WTC11 (cell line): Measurements from ENCODE around the gene ZMIZ1. TPM values are rescaled to one million over a fixed set of nuclear protein-coding genes. Genes with fewer than 3 reads are reported as not detected.

ENCODE experiments used
- ATAC-seq: fragments of 200-7000 bp; cut with Tn5 transposase; 2 replicates; pipeline ENCODE4 v1.10.0; 2021; ENCODE audit warnings: mild to moderate bottlenecking, moderate library complexity
- CTCF ChIA-PET: fragments of 300-600 bp; sonication (Branson Sonifier 250); formaldehyde crosslinking; loops from one replicate; lab custom pipeline; 2021; ENCODE audit warnings: antibody characterized with exemption; lab: Charles Lee
- POLR2A ChIA-PET: fragments of 350-600 bp; sonication (Branson Sonifier 250); formaldehyde crosslinking; loops from one replicate; lab custom pipeline; 2021; ENCODE audit warnings: antibody characterized with exemption; lab: Charles Lee
- DNase-seq: peaks from one replicate; pipeline ENCODE4 v3.0.0; 2021; ENCODE audit warnings: low spot score
- H3K27ac Mint-ChIP-seq: 2 replicates; pipeline ENCODE4 v1.8.0; 2021; ENCODE audit warnings: mixed read lengths
- H3K27me3 Mint-ChIP-seq: 2 replicates; pipeline ENCODE4 v1.8.0; 2021; ENCODE audit warnings: low read depth, mild to moderate bottlenecking, moderate library complexity, mixed read lengths
- H3K36me3 Mint-ChIP-seq: 2 replicates; pipeline ENCODE4 v1.8.0; 2021; ENCODE audit warnings: mixed read lengths
- H3K4me1 Mint-ChIP-seq: 2 replicates; pipeline ENCODE4 v1.8.0; 2022; ENCODE audit warnings: mixed read lengths
- H3K4me3 Mint-ChIP-seq: 2 replicates; pipeline ENCODE4 v1.8.0; 2021; ENCODE audit warnings: mild to moderate bottlenecking, moderate library complexity, mixed read lengths
- H3K9me3 Mint-ChIP-seq: 2 replicates; pipeline ENCODE4 v1.8.0; 2021; ENCODE audit warnings: mixed read lengths
- E2F4 ChIP-seq: sonication (generic); formaldehyde crosslinking; IDR thresholded peaks from 2 replicates; pipeline ENCODE4 v1.8.1; 2022; ENCODE audit warnings: low read depth, mild to moderate bottlenecking, moderate library complexity, missing genetic modification reagents, borderline replicate concordance
- JAZF1 ChIP-seq: fragments of 250-450 bp; sonication (Bioruptor Pico); IDR thresholded peaks from 2 replicates; pipeline ENCODE4 v1.9.0; 2021; ENCODE audit warnings: moderate library complexity, mild to moderate bottlenecking, inconsistent platforms
- NFYB ChIP-seq: sonication (generic); formaldehyde crosslinking; conservative IDR thresholded peaks from 2 replicates; pipeline ENCODE4 v1.8.0; 2022; ENCODE audit warnings: low read depth, missing genetic modification reagents
- SMAD3 ChIP-seq: sonication (generic); formaldehyde crosslinking; IDR thresholded peaks from 2 replicates; pipeline ENCODE4 v1.8.0; 2022; ENCODE audit warnings: missing genetic modification reagents, mild to moderate bottlenecking, borderline replicate concordance
- SMAD4 ChIP-seq: sonication (generic); formaldehyde crosslinking; IDR thresholded peaks from 2 replicates; pipeline ENCODE4 v1.8.0; 2022; ENCODE audit warnings: mild to moderate bottlenecking, missing genetic modification reagents
- TEAD1 ChIP-seq: sonication (generic); formaldehyde crosslinking; IDR thresholded peaks from 2 replicates; pipeline ENCODE4 v1.8.0; 2022; ENCODE audit warnings: mild to moderate bottlenecking, missing genetic modification reagents
- ZNF263 ChIP-seq: sonication (generic); formaldehyde crosslinking; IDR thresholded peaks from 2 replicates; pipeline ENCODE4 v1.8.1; 2022; ENCODE audit warnings: low read depth, mild to moderate bottlenecking, moderate library complexity, missing genetic modification reagents
- ZNF416 ChIP-seq: fragments of 250-450 bp; sonication (Bioruptor Pico); IDR thresholded peaks from 2 replicates; pipeline ENCODE4 v1.9.0; 2021; ENCODE audit warnings: mild to moderate bottlenecking, inconsistent platforms
- total RNA-seq: library from RNA; stranded (reverse); gene quantifications from 3 replicates; pipeline ENCODE4 v1.2.3, GENCODE V29; 2021
- TF ChIP-seq, protein P1 (sequence below): sonication (generic); formaldehyde crosslinking; IDR thresholded peaks from 2 replicates; pipeline ENCODE4 v1.8.0; 2023; ENCODE audit warnings: missing genetic modification reagents, mild to moderate bottlenecking, borderline replicate concordance
- TF ChIP-seq, protein P2 (sequence below): sonication (generic); formaldehyde crosslinking; IDR thresholded peaks from 2 replicates; pipeline ENCODE4 v1.8.0; 2022; ENCODE audit warnings: missing genetic modification reagents
- TF ChIP-seq, protein P3 (sequence below): sonication (generic); formaldehyde crosslinking; IDR thresholded peaks from 2 replicates; pipeline ENCODE4 v1.8.1; 2023; ENCODE audit warnings: mild to moderate bottlenecking, missing genetic modification reagents, moderate library complexity
- TF ChIP-seq, protein P4 (sequence below): sonication (generic); formaldehyde crosslinking; IDR thresholded peaks from 2 replicates; pipeline ENCODE4 v1.8.1; 2022; ENCODE audit warnings: mild to moderate bottlenecking, moderate library complexity, missing genetic modification reagents

The ZMIZ1 gene
- total RNA-seq, 1 experiment from 2014 or later, result 44.4 TPM

DNA sequence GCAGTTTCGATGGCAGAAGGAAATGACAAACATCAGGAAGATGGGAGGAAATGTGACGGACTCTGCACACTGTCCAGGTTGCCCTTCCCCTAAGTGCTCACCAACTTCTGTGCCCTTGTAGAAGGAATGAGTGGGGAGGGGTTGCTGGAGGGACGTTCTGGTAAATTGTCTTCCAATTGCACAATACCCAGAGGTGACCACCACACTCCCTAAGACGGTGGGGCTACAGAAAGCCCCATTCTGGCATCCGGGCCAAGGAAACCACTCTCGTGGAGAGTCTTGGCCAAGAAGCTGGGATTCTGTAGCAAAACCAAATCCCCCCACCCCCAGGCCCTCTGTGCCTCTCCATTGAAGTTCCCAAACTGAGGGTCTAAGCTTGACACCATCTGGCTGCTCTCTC lies 37.1 kb downstream of the ZMIZ1 start:
- CTCF ChIA-PET, result interaction anchor here (0.9 to 2.1 kb wide), 6 partner anchors 9 to 89 kb away, joined by 3 to 7 read pairs (median 4); no protein-coding TSS in a partner anchor
- H3K4me3 Mint-ChIP-seq, result no peak overlapping the region
- 0 out of 2 replicates have a peak overlapping the region, but pooled peaks have one; percentile 50 for H3K27ac Mint-ChIP-seq
- H3K4me1 Mint-ChIP-seq, result peaks cover 71% of the 10 kb centered on the region
- no peaks in the 10 kb centered on the region for H3K9me3 Mint-ChIP-seq
- POLR2A ChIA-PET, result no interaction called here
- no peaks in the 10 kb centered on the region for H3K27me3 Mint-ChIP-seq
- TF ChIP-seq ZNF416 (CRISPR knock-in tag), result no peak
- no peak for TF ChIP-seq NFYB (CRISPR knock-in tag)
- TF ChIP-seq TEAD1, result no peak
- TF ChIP-seq, all 79 proteins: peak for 0
- DNase-seq, result no peak
- no peak for ATAC-seq
- no peaks in the 10 kb centered on the region for H3K36me3 Mint-ChIP-seq

GRCh38 chr10:79106256-79107050 lies 37.7 kb downstream of the ZMIZ1 start:
- Mint-ChIP-seq H3K4me3 (no peak overlapping the region), H3K36me3 (no peaks in the 10 kb centered on the region), H3K4me1 (peaks cover 64% of the 10 kb centered on the region), H3K27ac (peak overlapping the region; percentile 50), H3K9me3 (no peaks in the 10 kb centered on the region), H3K27me3 (no peaks in the 10 kb centered on the region)
- ChIA-PET CTCF (interaction anchor here (0.7 to 2.1 kb wide), 6 partner anchors 9 to 88 kb away, joined by 3 to 7 read pairs (median 4); no protein-coding TSS in a partner anchor), POLR2A (no interaction called here)
- no peak for ATAC-seq
- TF ChIP-seq SMAD4 (CRISPR knock-in tag) (no peak), TEAD1 (no peak), ZNF263 (CRISPR knock-in tag) (no peak), JAZF1 (CRISPR knock-in tag) (no peak), SMAD3 (CRISPR knock-in tag) (no peak), E2F4 (CRISPR knock-in tag) (no peak)
- TF ChIP-seq, protein P1, sequence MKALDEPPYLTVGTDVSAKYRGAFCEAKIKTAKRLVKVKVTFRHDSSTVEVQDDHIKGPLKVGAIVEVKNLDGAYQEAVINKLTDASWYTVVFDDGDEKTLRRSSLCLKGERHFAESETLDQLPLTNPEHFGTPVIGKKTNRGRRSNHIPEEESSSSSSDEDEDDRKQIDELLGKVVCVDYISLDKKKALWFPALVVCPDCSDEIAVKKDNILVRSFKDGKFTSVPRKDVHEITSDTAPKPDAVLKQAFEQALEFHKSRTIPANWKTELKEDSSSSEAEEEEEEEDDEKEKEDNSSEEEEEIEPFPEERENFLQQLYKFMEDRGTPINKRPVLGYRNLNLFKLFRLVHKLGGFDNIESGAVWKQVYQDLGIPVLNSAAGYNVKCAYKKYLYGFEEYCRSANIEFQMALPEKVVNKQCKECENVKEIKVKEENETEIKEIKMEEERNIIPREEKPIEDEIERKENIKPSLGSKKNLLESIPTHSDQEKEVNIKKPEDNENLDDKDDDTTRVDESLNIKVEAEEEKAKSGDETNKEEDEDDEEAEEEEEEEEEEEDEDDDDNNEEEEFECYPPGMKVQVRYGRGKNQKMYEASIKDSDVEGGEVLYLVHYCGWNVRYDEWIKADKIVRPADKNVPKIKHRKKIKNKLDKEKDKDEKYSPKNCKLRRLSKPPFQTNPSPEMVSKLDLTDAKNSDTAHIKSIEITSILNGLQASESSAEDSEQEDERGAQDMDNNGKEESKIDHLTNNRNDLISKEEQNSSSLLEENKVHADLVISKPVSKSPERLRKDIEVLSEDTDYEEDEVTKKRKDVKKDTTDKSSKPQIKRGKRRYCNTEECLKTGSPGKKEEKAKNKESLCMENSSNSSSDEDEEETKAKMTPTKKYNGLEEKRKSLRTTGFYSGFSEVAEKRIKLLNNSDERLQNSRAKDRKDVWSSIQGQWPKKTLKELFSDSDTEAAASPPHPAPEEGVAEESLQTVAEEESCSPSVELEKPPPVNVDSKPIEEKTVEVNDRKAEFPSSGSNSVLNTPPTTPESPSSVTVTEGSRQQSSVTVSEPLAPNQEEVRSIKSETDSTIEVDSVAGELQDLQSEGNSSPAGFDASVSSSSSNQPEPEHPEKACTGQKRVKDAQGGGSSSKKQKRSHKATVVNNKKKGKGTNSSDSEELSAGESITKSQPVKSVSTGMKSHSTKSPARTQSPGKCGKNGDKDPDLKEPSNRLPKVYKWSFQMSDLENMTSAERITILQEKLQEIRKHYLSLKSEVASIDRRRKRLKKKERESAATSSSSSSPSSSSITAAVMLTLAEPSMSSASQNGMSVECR (CRISPR knock-in tag), result no peak
- TF ChIP-seq, protein P2, sequence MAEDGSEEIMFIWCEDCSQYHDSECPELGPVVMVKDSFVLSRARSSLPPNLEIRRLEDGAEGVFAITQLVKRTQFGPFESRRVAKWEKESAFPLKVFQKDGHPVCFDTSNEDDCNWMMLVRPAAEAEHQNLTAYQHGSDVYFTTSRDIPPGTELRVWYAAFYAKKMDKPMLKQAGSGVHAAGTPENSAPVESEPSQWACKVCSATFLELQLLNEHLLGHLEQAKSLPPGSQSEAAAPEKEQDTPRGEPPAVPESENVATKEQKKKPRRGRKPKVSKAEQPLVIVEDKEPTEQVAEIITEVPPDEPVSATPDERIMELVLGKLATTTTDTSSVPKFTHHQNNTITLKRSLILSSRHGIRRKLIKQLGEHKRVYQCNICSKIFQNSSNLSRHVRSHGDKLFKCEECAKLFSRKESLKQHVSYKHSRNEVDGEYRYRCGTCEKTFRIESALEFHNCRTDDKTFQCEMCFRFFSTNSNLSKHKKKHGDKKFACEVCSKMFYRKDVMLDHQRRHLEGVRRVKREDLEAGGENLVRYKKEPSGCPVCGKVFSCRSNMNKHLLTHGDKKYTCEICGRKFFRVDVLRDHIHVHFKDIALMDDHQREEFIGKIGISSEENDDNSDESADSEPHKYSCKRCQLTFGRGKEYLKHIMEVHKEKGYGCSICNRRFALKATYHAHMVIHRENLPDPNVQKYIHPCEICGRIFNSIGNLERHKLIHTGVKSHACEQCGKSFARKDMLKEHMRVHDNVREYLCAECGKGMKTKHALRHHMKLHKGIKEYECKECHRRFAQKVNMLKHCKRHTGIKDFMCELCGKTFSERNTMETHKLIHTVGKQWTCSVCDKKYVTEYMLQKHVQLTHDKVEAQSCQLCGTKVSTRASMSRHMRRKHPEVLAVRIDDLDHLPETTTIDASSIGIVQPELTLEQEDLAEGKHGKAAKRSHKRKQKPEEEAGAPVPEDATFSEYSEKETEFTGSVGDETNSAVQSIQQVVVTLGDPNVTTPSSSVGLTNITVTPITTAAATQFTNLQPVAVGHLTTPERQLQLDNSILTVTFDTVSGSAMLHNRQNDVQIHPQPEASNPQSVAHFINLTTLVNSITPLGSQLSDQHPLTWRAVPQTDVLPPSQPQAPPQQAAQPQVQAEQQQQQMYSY (CRISPR knock-in tag), result no peak
- TF ChIP-seq, protein P3, sequence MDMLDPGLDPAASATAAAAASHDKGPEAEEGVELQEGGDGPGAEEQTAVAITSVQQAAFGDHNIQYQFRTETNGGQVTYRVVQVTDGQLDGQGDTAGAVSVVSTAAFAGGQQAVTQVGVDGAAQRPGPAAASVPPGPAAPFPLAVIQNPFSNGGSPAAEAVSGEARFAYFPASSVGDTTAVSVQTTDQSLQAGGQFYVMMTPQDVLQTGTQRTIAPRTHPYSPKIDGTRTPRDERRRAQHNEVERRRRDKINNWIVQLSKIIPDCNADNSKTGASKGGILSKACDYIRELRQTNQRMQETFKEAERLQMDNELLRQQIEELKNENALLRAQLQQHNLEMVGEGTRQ (CRISPR knock-in tag), result no peak
- TF ChIP-seq, protein P4, sequence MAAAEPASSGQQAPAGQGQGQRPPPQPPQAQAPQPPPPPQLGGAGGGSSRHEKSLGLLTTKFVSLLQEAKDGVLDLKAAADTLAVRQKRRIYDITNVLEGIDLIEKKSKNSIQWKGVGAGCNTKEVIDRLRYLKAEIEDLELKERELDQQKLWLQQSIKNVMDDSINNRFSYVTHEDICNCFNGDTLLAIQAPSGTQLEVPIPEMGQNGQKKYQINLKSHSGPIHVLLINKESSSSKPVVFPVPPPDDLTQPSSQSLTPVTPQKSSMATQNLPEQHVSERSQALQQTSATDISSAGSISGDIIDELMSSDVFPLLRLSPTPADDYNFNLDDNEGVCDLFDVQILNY (CRISPR knock-in tag), result no peak
- DNase-seq, result no peak
